GM19043 (cell line): Measurements from ENCODE around the gene TCN2.
"Not testable (repeated sequence)": the region's sequence is repeated elsewhere in the genome, so short reads cannot be mapped to it uniquely, and the experiment has no call there.

Source experiments
- ATAC-seq: cut with Tn5 transposase; IDR thresholded peaks from one replicate; pipeline ENCODE4 v1.9.1; 2021; ENCODE audit warnings: low read depth; ENCODE audit not compliant: unreplicated experiment

Gene TCN2

GRCh38 chr22:30606455-30607299, at the start of gene TCN2:
TSS of gene TCN2 (plus strand) at chr22:30607174. CDS start at chr22:30607332, 158 bp downstream.
- peak; percentile 53 for ATAC-seq

- ATAC-seq: no peak
Observed at GRCh38 chr22:30557243-30557642, 49.7 kb upstream of the TCN2 start.

GRCh38 chr22:30559889-30560288, 47.1 kb upstream of the TCN2 start:
- ATAC-seq: no peak

- ATAC-seq: not testable (repeated sequence)
Observed at GRCh38 chr22:30560643-30561202, 46.3 kb upstream of the TCN2 start.

- no peak for ATAC-seq
Observed at GRCh38 chr22:30561402-30562189, 45.4 kb upstream of the TCN2 start.

- ATAC-seq: no peak
Observed at GRCh38 chr22:30562366-30562765, 44.6 kb upstream of the TCN2 start.

- ATAC-seq: no peak
Observed at GRCh38 chr22:30564045-30564760, 42.8 kb upstream of the TCN2 start.

- ATAC-seq: no peak
Observed at GRCh38 chr22:30564761-30565119, 42.2 kb upstream of the TCN2 start.

GRCh38 chr22:30565341-30565740, 41.6 kb upstream of the TCN2 start:
- no peak for ATAC-seq

GRCh38 chr22:30566125-30566524, 40.8 kb upstream of the TCN2 start:
- ATAC-seq: no peak

- ATAC-seq: not testable (repeated sequence)
Observed at GRCh38 chr22:30567277-30567676, 39.7 kb upstream of the TCN2 start.

- no peak for ATAC-seq
Observed at GRCh38 chr22:30568137-30568805, 38.7 kb upstream of the TCN2 start.

GRCh38 chr22:30569674-30570202, 37.2 kb upstream of the TCN2 start:
- ATAC-seq: no peak

- ATAC-seq: no peak
Observed at GRCh38 chr22:30572210-30572609, 34.8 kb upstream of the TCN2 start.

GRCh38 chr22:30572840-30573593, 34.0 kb upstream of the TCN2 start:
- no peak for ATAC-seq

GRCh38 chr22:30573594-30574094, 33.3 kb upstream of the TCN2 start:
- no peak for ATAC-seq

GRCh38 chr22:30574095-30574981, 32.6 kb upstream of the TCN2 start, which contains the start of gene GAL3ST1:
TSS of gene GAL3ST1 (minus strand) at chr22:30574665. CDS start at chr22:30557392, 17,273 bp downstream.
- ATAC-seq: no peak
